Measurements from ENCODE around the gene MEF2B. TPM values are rescaled to one million over a fixed set of nuclear protein-coding genes. Genes with fewer than 3 reads are reported as not detected.
A peak's percentile ranks its signal among the peaks of the same experiment; 100 is the strongest.

The MEF2B gene
- total and polyA plus RNA-seq, 10 of the 15 experiments (the other 5 are each of a cell fraction or from before 2014, with no cell fraction given): 0.09 to 33.0 (median 8.9) TPM

DNA sequence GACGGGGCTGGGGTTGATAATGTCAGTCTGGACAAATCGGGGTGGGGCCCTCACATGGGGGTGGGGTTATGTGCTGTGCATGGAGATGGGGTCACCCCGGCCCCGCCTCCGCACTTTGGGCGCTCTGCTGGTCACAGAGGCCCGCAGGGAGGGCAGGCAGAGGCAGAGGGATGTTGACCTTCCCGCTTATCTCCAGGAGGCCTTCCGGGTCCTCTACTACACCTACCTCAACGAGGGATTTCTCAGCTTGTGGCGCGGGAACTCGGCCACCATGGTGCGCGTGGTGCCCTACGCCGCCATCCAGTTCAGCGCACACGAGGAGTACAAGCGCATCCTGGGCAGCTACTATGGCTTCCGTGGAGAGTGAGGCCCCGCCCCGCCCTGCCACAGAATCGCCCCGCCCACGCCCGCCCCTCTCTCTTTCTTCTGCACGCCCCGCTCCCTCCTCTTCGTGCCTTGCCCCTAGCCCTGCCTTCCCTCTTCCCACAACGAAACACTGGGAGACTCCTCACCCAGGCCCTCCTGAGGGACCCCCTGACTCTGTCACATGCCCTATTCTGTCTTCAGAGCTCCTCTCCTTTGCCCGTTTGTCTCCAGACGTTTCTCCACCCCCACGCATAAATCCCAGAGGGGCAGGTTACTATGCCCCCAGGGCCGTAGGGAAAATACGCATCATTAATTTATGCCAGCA, 64.6 kb downstream of the MEF2B start:
- Histone ChIP-seq H3K27ac (ENCODE audit: control insufficient read depth, insufficient read depth) (no peak overlapping the region), H3K9ac (ENCODE audit: control insufficient read depth, insufficient read depth, low read length) (no peak overlapping the region), H3K9me3 (replicated peaks; ENCODE audit: control insufficient read depth, insufficient read depth, low read length) (no peaks in the 10 kb centered on the region), H4K20me1 (ENCODE audit: control insufficient read depth, insufficient read depth) (no peaks in the 10 kb centered on the region), H3K4me1 (ENCODE audit: control insufficient read depth, insufficient read depth, low read length) (no peaks in the 10 kb centered on the region), H3K4me3 (no peak overlapping the region), H3K79me2 (ENCODE audit: control insufficient read depth, insufficient read depth, low read length) (no peaks in the 10 kb centered on the region), H3K27me3 (replicated peaks in 1 of 2; ENCODE audit: control insufficient read depth in 2 of 2, insufficient read depth in 2 of 2, low read length in 1 of 2) (no peaks in the 10 kb centered on the region), H3K4me2 (ENCODE audit: control insufficient read depth, insufficient read depth) (no peak overlapping the region), H3K36me3 (ENCODE audit: control insufficient read depth in 2 of 2, insufficient read depth in 2 of 2, low read length in 1 of 2) (peaks cover 0 to 5% of the 10 kb centered on the region in 2 experiments; a peak in 1 of 4 replicates), H2AFZ (ENCODE audit: control insufficient read depth, low read depth, low read length) (no peak overlapping the region)
- DNase-seq (ENCODE audit: low read depth, low spot score): peak; percentile 13
- 74% methylated on average over 11 of the region's 36 CpGs for WGBS (ENCODE audit: insufficient coverage, insufficient replicate concordance, low lambda C conversion rate, missing lambda C conversion rate)
- RAD21 ChIA-PET (ENCODE audit: unreplicated experiment): interaction anchor here (0.6 to 1.2 kb wide), 2 partner anchors 34 to 69 kb away, joined by 3 to 4 read pairs; no protein-coding TSS in a partner anchor
- in situ Hi-C loops (cut with MboI) (no loop called here), intact Hi-C loops (cut with micrococcal nuclease; ENCODE audit: unreplicated experiment) (no loop called here)
- CTCF ChIA-PET: interaction anchor here (0.9 to 1.4 kb wide), 3 partner anchors 10 to 69 kb away, joined by 3 read pairs; no protein-coding TSS in a partner anchor
- BruUV-seq (replicated peaks): no TSS peak
- no peak for FAIRE-seq
- SMC1A ChIA-PET (ENCODE audit: uncharacterized antibody, unreplicated experiment): interaction anchor here (1.1 to 1.4 kb wide), 2 partner anchors 10 to 19 kb away, joined by 4 read pairs; no protein-coding TSS in a partner anchor
- TF ChIP-seq, protein P1, sequence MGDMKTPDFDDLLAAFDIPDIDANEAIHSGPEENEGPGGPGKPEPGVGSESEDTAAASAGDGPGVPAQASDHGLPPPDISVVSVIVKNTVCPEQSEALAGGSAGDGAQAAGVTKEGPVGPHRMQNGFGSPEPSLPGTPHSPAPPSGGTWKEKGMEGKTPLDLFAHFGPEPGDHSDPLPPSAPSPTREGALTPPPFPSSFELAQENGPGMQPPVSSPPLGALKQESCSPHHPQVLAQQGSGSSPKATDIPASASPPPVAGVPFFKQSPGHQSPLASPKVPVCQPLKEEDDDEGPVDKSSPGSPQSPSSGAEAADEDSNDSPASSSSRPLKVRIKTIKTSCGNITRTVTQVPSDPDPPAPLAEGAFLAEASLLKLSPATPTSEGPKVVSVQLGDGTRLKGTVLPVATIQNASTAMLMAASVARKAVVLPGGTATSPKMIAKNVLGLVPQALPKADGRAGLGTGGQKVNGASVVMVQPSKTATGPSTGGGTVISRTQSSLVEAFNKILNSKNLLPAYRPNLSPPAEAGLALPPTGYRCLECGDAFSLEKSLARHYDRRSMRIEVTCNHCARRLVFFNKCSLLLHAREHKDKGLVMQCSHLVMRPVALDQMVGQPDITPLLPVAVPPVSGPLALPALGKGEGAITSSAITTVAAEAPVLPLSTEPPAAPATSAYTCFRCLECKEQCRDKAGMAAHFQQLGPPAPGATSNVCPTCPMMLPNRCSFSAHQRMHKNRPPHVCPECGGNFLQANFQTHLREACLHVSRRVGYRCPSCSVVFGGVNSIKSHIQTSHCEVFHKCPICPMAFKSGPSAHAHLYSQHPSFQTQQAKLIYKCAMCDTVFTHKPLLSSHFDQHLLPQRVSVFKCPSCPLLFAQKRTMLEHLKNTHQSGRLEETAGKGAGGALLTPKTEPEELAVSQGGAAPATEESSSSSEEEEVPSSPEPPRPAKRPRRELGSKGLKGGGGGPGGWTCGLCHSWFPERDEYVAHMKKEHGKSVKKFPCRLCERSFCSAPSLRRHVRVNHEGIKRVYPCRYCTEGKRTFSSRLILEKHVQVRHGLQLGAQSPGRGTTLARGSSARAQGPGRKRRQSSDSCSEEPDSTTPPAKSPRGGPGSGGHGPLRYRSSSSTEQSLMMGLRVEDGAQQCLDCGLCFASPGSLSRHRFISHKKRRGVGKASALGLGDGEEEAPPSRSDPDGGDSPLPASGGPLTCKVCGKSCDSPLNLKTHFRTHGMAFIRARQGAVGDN (IDR thresholded peaks at IDR 0.05): 0 out of 2 replicates have a peak, but pooled peaks have one; percentile 35
- TF ChIP-seq HDAC2 (IDR thresholded peaks at IDR 0.05) (no peak), SMAD5 (IDR thresholded peaks at IDR 0.05; ENCODE audit: low read depth) (no peak), EGR1 (IDR thresholded peaks at IDR 0.05; ENCODE audit: borderline replicate concordance in 1 of 2, low read depth in 2 of 2, low read length in 2 of 2) (no peak), SPI1 (IDR thresholded peaks at IDR 0.05; ENCODE audit: borderline replicate concordance, insufficient read depth, low read depth, low read length) (no peak), NFYB (IDR thresholded peaks at IDR 0.05; ENCODE audit: insufficient read depth, low read depth, low read length) (no peak), MXI1 (IDR thresholded peaks at IDR 0.05; ENCODE audit: low read depth, low read length) (no peak), ZNF622 (IDR thresholded peaks at IDR 0.05) (no peak), NFXL1 (IDR thresholded peaks at IDR 0.05; ENCODE audit: borderline replicate concordance) (no peak), MYC (IDR thresholded peaks at IDR 0.05; ENCODE audit: insufficient read depth, insufficient read length, insufficient replicate concordance, low read length, severe bottlenecking) (no peak), MEF2B (IDR thresholded peaks at IDR 0.05; ENCODE audit: partially characterized antibody, poor library complexity, severe bottlenecking) (peak; percentile 25), RAD51 (IDR thresholded peaks at IDR 0.05) (no peak)
- peak; percentile 93 for ATAC-seq
- POLR2A ChIA-PET: no interaction called here
